Kidney capillary endothelial cell (primary cell): Measurements from ENCODE around the gene SPEN.
"Not testable (repeated sequence)": the region's sequence is repeated elsewhere in the genome, so short reads cannot be mapped to it uniquely, and the experiment has no call there.

Experiments used
- DNase-seq: peaks from one replicate; pipeline ENCODE4 v3.0.0-alpha.2; 2018; ENCODE audit warnings: low spot score

SPEN gene

DNA sequence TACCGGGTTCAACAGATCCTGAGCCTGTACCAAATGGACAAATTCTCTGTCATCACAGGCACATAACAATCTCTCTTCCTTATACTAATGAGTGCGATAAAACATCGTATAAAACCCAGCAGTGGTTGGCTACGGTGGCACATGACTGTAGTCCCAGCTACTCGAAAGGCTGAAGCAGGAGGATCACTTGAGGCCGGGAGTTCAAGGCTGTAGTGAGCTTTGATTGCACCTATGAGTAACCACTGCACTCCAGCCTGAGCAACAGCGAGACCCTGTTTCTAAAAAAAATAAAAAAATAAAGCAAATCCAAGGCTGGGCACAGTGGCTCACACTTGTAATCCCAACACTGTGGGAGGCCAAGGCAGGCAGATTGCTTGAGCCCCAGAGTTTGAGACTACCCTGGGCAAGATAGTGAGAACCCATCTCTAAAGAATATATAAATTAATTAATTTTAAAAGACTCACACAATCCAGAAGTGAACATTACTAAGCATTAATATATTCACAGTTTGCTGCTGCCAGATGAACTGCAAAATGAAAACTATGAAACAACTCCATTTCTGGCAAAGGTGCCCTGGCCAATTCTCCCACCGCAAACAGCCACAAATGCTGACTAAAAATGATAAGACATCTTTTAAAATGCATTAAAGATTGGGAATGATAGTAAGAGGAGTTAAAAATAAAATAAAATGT, 115.3 kb downstream of the SPEN start:
- DNase-seq, result no peak

DNA sequence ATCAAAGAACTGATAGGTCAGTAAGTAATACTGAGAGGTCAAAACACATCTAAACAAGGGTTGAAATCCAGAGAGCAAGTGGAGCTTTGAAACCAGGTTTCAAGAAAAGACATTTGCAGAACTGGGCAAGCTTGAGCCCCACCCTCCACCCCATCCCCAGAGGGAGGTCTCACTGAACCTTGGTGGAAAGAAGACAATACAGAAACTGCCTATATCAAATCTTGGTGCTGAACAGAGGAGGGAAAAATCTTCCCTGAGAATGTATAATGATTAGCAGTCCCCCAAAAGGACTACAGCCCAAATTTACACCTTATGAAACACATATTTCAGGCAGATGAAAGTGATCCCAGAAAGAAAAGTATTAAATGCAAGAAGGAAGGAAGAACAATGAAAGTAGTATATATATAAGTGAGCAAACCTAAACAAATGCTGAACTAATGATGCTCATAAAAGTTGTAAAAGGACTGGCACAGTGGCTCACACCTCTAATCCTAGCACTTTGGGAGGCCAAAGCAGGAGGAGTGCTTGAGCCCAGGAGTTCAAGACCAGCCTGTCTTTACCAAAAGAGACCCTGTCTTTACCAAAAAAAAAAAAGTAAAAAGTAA, 116.0 kb downstream of the SPEN start:
- DNase-seq, result no peak

DNA sequence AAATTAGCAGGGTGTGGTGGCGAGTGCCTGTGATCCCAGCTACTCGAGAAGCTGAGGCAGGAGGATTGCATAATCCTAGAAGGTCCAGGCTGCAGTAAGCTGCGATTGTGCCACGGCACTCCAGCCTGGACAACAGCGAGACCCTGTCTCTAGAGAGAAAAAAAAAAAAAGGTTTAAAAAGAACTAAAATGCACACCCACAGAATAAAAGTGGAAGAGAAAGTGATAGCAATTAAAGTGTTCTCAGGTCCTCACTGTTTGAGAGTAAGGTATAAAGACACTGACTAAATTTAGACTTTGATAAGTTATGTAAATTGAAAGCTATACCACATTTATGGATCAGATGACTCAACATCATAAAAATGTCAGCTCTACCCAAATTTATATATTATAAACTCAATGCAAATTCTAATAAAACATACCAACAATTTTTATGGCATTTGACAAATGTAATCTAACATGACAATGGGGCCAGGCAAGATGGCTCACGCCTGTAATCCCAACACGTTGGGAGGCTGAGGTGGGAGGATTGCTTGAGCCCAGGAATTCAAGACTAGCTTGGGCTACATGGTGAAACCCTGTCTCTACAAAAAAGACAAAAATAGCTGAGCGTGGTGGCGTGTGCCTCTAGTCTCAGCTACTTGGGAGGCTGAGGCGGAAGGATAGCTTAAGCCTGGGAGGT, 116.6 kb downstream of the SPEN start:
- no peak for DNase-seq

DNA sequence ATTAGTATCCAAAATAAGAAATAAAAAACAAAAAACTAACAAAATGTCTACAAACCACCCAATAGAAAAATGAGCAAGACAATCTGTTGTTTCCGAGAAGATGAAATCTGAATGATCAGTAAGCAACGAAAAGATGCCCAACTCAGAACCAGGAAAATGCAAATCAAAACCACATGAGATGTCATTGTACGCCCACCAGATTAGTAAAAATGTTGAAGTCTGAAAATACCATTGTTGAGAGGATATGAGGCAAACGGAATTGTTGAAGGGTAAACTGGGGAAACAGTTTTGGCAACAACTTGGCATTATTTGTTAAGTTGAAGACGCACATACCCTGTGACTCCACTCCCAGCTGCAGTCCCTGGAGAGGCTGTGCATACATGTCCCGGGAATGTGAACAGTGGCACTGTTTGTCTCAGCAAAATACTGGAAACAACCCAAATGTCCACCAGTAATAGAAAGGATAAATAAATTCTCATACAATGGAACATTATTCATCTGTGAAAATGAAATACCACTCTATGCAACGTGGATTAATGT, 117.8 kb downstream of the SPEN start:
- DNase-seq, result peak; percentile 59

DNA sequence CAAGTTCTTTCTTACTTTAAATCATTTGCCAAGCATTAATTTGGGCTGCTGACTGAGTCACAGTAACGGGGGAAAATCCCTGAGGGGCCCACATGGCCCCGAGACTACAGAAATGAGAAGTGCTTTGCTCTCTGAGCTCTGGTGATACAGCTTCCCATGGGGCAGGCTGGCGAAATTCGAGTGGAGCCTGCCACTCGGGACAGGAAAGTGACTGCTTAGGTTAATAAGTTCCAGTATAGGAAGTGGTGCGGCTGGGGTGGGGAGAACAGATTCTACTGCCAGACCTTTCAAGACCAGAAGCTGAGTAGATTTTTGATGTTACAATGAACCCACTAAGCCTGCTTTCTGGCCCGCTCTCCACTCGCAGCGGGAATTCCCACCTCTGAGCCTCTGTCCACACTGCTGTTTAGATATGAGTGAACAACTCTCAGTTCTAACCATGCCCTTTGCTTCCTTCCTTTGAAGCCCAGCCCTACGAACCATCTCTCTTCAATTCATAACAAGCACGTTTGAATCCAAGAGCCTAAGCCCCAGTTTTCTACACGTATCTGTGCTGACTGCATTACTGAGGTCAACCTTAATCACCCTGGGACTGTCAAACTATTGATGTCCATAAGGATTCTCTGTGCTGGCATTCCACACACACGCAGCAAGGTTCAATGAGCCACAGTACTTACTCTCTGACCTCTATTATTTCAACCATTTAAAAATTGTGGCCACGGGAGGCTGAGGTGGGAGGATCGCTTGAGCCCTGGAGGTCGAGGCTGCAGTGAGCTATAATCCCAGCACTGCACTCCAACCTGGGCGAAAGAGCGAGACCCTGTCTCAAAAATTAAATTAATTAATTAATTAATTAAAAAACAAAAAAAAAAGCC, 118.8 kb downstream of the SPEN start:
- DNase-seq, result no peak

DNA sequence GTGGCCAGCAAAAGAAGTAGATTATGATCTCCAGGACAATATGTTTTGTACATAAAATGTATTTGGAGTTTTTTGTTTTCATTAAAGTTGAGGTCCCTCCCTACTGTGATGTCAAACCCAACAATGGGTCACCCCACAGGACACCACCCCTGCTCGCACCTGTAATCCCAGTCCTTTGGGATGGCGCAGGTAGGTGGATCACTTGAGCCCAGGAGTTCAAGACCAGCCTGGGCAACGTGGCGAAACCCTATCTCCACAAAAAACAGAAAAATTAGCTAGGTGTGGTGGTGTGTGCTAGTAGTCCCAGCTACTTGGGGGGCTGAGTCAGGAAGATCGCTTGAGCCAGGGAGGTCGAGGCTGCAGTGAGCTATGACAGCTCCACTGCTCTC, 119.4 kb downstream of the SPEN start:
- DNase-seq, result no peak

DNA sequence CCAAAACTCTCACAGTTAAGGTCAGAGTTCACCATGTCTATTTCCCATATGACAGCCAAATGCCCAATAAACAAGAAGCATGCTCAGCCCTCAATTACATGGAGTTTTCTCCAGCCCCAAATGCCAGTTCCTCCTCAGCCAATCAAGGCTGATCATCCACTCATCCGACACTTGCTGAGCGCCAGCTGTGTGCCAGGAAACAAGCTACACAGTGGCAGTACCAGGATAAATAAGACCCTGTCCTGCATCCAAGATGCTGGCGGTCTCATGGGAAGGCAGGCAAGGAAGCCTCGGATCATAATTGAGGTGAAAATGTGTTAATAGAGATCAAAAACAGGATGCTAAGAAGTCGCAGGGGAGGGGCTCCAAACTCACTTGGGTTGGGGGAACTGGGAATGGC, 120.7 kb downstream of the SPEN start:
- DNase-seq, result no peak

DNA sequence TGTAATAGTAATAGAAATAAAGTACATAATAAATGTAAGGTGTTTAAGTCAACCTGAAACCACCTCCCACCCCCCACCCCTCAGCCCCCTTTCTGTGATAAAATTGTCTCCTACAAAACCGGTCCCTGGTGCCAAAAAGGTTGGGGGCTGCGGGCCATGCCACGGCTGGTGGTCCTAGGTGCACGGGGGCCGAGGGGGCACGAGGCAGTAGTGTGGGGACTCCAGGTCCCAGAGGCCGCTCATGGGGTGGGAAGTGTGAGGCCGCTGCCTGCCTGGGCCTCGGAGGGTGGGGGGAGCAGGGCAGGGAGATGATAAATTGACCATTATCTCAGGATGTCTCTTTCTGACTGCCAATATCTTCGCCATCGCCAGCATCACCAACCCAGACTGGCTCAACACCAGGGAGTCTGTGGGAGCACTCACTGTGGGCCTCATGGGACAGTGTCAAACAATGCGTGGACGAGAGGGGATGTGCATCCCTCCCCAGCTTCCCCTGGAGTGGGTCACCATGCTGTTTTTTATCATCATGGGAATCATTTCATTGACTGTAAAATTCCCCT, 121.9 kb downstream of the SPEN start:
- DNase-seq, result no peak

DNA sequence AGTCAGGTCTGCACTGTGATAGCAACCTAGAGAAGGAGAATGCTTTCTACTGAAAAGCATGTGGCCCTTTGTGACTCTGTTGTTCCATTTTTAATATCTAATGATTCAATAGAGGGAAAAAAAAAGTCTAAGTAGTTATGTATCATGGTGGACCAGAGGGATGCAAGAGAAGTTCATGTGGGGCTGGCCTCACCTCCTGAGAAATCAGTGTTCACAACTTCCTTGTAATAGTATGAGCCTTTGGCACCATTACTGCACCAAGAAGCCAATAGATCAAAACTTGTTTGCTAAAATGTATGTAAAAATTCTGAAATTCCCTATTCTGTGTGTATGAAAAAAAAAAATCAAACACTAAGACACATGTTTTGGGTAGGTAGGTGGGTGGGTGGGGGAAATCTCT, 123.4 kb downstream of the SPEN start:
- DNase-seq, result no peak

DNA sequence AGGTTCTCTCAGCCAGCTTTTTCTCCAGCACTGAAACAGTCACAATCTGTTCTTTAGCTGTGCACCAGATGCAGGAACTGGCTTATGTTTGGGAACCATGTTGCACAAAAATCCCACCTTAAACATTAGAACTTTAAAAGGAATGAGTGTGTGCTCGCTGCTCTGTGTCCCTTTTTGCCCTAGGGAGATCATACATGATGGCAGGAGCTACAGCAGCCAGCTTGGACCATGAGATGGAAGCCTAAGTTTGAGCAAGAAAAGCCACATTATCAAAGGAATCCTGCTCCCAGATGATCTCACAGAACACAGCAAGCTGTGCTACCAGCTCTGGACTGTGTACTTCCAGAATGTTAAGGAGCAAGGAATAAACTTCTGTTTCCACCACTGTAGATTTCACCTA, 124.9 kb downstream of the SPEN start:
- DNase-seq, result no peak

DNA sequence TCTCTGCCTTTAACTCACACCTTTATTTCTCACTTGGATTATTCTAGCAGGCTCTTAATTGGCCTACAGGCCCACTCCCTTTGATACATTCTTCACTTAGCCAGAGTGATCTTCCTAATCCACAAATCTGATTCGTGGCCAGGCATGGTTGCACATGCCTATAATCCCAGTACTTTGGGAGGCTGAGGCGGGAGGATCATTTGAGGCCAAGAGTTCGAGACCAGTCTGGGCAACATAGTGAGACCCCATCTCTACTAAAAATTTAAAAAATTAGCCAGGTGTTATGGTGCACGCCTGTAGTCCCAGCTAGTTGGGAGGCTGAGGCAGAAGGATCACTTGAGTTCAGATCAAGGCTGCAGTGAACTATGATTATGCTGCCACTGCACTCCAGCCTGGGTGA, 126.3 kb downstream of the SPEN start:
- no peak for DNase-seq

DNA sequence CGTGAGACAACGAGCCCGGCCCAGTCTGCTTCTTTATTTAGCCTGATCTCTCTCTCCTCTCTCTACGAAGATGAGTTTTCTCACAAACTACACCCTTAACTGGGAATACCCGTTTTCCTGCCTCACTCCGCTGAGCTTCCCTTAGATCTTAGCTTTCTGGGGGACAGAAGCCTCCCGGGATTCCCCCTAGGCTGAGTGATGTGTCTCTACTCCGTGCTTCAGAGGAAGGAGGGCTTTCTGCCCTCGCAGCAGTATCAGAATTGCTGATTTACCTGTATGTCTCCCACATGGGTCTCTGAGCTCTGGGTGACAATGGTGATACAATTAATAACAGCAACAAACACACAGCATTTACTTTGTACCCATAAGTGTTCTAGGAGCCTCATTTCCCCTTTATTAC, 127.3 kb downstream of the SPEN start:
- DNase-seq, result no peak

DNA sequence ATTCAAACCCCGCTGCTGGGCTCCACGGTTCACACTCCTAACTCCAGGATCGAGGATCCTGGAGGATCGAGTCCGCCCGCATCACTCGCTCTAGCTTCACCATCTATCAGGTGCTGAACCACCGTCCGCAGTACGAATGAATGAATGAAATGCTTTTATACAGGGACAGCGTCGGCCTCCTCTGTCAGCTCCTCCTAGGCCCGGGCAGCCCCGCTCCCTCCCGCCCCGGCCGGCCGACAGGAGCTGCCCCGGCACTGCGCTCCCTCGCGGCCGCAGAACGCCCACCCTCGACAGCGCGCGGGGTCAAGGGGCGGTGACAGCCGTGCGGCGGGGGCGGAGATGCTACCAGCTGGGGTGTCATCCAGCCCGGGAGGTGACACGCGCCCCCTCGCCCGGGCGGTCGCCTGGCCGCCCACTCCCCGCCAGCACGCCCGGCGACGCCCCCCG, 127.9 kb downstream of the SPEN start:
- peak; percentile 48 for DNase-seq

DNA sequence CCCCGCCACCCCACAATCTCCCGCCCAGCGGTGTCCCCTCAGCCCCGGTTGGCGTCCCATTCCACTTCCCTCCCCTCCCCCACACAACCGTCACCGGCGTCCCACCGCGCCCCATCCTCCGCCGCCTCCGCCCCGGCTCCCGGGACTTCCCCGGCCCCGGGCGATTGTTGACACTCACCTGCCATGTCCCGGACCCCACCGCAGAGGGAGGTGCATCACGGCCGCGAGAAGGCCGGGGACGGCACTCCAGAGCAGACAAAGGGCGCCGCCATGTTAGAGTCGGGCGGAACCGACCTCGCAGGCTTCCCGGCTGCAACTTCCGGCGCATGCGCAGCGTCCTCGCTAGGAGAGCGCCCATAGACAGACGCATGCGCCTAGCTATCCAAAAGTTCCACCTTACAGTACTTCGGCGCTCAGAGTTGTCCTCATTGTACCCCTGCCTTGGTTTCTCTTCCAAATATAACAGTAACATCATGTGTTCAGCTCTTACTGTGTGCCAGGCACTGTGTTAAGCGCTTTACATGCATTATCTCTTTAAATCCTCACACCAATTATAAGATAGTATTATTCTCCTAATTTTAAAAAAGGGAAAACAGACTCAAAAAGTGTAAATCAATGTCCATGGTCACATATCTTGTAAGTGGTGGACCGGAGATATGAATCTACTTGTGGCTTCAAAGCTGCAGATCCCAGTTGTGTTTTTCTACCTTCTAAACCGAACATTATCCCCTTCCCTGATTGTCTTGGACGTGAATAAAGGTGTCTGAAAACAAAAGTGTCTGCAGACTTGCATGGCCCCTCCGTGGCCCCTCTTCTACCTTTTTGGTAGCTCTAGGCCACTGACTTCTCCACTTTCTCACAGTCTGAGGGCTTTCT, 128.5 kb downstream of the SPEN start, which contains the start of gene ZBTB17:
ZBTB17 (minus strand) TSS at position 297 of the 876 bp plus-strand sequence. CDS start 27,606 bp downstream, outside the sequence.
- peak; percentile 96 for DNase-seq

DNA sequence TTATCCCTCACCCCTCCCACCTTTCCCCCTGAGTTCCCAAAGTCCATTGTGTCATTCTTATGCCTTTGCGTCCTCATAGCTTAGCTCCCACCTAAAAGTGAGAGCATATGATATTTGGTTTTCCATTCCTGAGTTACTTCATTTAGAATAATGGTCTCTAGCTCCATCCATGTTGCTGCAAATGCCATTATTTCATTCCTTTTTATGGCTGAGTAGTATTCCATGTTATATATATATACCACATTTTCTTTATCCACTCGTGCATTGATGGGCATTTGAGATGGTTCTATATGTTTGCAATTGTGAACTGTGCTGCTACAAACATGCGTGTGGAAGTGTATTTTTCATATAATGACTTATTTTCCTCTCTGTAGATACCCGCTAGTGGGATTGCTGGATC, 130.4 kb downstream of the SPEN start:
- not testable (repeated sequence) for DNase-seq

DNA sequence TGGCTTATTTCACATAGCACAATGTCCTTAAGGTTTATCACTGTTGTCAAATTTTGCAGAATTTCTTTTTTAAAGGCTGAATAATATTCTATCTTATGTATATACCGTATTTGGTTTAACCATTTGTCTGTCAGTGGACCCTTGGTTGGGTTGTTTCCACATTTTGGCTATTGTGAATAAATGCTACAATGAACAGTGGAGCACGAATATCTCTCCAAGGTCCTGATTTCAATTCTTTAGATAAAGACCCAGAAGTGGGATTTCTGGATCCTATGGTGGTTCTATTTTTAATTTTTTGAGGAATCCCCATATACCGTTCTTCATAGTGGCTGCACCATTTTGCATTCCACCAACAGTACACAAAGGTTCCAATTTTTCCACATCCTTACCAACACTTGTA, 134.2 kb downstream of the SPEN start:
- DNase-seq, result no peak

DNA sequence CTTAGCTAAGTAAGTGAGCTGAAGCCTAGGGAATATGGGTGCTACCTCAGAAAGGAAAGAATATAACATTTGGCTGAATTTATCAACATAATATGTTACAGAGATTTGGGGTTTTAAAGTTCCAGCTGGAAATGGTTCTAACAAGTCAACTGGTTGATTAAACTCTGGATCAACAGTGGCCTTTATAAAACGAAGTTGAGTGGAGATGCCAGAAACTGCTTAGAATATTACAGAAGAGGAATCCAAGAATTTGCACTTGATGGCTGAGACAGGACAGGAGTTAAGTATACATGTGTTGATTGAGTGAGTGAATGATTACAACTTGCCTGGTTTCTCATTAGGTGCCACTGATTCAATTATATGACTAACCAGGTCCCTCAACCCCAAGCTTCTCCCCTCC, 135.8 kb downstream of the SPEN start:
- DNase-seq, result no peak

DNA sequence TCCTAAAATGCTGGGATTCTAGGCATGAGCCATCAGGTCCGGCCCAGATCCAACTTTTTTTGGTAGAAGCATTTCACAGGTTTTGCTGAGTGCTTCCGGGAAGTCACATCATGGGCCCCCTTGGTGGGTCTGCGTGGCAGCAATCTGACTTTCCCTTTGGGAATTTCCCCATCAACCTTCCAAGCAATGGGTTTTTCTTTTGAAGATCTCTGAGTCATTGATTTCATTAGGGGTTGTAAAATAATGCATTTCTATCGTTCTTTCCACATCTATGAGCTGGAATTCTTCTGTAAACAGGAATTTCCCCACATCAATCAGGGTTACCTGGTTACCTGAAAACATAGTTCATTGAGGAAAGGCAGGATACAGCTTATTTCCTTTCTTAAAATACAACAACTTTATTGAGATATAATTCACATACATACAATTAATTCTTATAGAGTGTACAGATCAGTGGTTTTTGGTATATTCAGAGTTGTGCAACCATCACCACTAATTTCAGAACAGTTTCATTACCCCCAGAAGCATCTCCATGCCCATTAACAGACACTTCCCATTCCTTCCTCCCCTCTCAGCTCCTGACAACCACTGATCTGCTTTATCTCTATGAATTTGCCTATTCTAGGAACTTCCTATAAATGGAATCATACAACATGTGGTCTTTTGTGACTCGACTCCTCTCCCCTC, 138.2 kb downstream of the SPEN start:
- no peak for DNase-seq

DNA sequence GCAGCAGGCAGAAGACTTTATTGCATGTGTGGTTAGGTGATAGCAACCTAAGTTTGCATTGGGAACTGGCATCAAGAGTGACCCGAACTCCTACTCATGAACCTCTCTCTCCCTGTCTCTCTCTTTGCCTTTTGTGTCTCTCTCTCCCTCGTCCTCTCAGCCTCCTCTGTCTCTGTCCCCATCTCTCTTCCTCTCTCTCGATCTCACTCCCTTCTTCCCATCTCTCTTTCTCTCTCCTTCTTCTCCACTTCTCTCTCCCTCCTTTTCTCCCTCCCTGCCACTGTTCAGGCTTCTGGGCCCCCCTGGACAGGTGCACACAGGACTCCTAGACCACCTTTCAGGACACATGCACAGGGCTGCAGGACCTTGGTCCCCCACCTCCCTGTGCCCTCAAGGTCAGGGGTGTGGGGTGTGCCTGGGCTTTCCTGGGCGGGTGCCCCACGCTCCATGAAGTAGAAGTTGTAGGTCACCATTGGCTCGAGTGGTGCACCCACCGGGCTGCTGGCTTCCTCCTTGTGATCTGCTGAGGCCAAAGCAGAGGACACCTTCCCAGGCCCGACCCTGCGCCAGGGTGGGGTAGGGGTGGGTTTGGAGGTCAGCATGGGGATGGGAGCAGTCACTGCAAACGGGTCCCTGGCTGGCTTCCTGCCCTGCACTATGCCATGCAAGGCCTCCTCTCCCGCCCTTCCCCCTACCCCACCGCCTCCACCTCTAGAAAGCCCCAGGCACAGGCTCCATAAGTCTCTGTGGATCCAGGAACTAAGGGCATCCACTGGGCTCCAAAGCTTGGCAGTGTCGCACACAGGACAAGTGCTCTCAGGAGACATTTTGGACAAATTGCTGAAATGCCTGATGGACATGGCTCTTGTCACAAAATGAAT, 141.6 kb downstream of the SPEN start:
- DNase-seq, result no peak
